ENCODE measurements around the gene EYS. TPM values are rescaled to one million over a fixed set of nuclear protein-coding genes. Genes with fewer than 3 reads are reported as not detected.

The EYS gene
- total and polyA plus RNA-seq, 2 donors from 2014 or later, result not detected

- Histone ChIP-seq H3K9ac (ENCODE audit: low read length in 3 of 3) (no peak overlapping the region), H3K27ac (ENCODE audit: low read depth in 2 of 2, low read length in 2 of 2) (no peak overlapping the region), H3K27me3 (ENCODE audit: control insufficient read depth, insufficient read depth, low read length) (no peaks in the 10 kb centered on the region), H3K4me1 (ENCODE audit: control insufficient read depth in 2 of 3, insufficient read depth in 2 of 3, low read depth in 1 of 3, low read length in 3 of 3) (no peaks in the 10 kb centered on the region), H3K4me3 (ENCODE audit: low read length in 3 of 3) (no peak overlapping the region), H3K36me3 (ENCODE audit: control insufficient read depth in 2 of 3, insufficient read depth in 3 of 3, low read length in 3 of 3) (no peaks in the 10 kb centered on the region), H3K9me3 (ENCODE audit: control insufficient read depth in 2 of 3, insufficient read depth in 1 of 3, low read length in 3 of 3) (peaks cover 0 to 3% (median 0%) of the 10 kb centered on the region in 3 donors)
- DNase-seq (peak in 1 of 5 donors; percentile 47), FAIRE-seq (no peak)
- TF ChIP-seq, protein P1, sequence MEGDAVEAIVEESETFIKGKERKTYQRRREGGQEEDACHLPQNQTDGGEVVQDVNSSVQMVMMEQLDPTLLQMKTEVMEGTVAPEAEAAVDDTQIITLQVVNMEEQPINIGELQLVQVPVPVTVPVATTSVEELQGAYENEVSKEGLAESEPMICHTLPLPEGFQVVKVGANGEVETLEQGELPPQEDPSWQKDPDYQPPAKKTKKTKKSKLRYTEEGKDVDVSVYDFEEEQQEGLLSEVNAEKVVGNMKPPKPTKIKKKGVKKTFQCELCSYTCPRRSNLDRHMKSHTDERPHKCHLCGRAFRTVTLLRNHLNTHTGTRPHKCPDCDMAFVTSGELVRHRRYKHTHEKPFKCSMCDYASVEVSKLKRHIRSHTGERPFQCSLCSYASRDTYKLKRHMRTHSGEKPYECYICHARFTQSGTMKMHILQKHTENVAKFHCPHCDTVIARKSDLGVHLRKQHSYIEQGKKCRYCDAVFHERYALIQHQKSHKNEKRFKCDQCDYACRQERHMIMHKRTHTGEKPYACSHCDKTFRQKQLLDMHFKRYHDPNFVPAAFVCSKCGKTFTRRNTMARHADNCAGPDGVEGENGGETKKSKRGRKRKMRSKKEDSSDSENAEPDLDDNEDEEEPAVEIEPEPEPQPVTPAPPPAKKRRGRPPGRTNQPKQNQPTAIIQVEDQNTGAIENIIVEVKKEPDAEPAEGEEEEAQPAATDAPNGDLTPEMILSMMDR (IDR thresholded peaks at IDR 0.05; ENCODE audit: borderline replicate concordance, extremely low read depth, insufficient read depth), result no peak
- intact Hi-C loops (cut with DNase I), result no loop called here
Observed at GRCh38 chr6:65088575-65088974, 618.5 kb downstream of the EYS start.

DNA sequence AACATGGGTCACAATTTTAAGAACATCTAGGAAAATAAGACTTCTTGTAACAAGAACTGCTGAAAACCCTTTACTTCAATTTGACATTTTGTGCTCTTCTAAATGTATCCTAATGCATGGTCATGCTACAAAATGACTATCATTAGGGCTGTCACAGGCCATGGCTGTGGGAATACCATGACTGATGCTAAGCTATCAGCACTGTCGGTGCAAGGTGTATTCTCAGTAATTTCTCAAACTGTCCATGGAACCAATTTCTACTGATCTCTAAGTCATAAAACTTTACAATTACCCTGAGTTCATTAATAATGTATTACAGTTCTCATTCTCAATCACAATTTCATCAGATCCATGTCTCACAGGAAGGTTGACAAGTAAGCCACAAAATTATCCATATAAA is 625.3 kb downstream of the EYS start:
- FAIRE-seq, result no peak
- Histone ChIP-seq H3K4me1 (ENCODE audit: control insufficient read depth in 2 of 3, insufficient read depth in 2 of 3, low read depth in 1 of 3, low read length in 3 of 3) (no peaks in the 10 kb centered on the region), H3K36me3 (ENCODE audit: control insufficient read depth in 2 of 3, insufficient read depth in 3 of 3, low read length in 3 of 3) (no peaks in the 10 kb centered on the region), H3K9ac (ENCODE audit: low read length in 3 of 3) (no peak overlapping the region), H3K4me3 (ENCODE audit: low read length in 3 of 3) (no peak overlapping the region), H3K27me3 (ENCODE audit: control insufficient read depth, insufficient read depth, low read length) (no peaks in the 10 kb centered on the region), H3K27ac (ENCODE audit: low read depth in 2 of 2, low read length in 2 of 2) (no peak overlapping the region), H3K9me3 (ENCODE audit: control insufficient read depth in 2 of 3, insufficient read depth in 1 of 3, low read length in 3 of 3) (no peaks in the 10 kb centered on the region)
- intact Hi-C loops (cut with DNase I), result no loop called here
- no peak for DNase-seq
- TF ChIP-seq, protein P1 (IDR thresholded peaks at IDR 0.05; ENCODE audit: borderline replicate concordance, extremely low read depth, insufficient read depth), result no peak

DNA sequence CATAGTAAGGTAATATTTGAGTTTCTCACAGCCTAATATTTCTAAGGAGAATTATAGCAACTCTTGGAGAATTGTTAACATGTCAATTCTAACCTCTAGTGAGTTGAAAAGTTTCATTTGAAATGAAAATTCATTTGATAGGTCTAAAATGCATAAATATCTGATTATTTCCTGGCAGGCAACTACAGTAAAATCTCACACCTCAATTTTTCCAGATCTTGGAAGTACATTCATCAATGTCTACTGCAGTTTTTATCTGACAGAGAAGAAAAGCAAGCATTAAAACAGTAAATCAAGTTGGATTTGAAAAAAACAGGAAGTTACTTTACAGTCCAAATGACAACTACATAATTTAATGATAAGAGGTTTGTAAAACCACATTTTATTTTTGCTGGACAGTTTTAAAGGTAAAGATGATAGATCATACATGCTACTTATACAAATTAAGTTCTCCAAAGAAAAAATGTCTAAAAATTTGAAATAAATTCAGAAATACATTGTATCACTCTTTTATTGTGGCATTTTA is 631.3 kb downstream of the EYS start:
- no peaks in the 10 kb centered on the region for H3K36me3 ChIP-seq (ENCODE audit: control insufficient read depth in 2 of 3, insufficient read depth in 3 of 3, low read length in 3 of 3)
- FAIRE-seq, result no peak
- no peaks in the 10 kb centered on the region for H3K4me1 ChIP-seq (ENCODE audit: control insufficient read depth in 2 of 3, insufficient read depth in 2 of 3, low read depth in 1 of 3, low read length in 3 of 3)

More for the DNA sequence above, 631.3 kb downstream of the EYS start:
- Histone ChIP-seq H3K9ac (ENCODE audit: low read length in 3 of 3) (no peak overlapping the region), H3K4me3 (ENCODE audit: low read length in 3 of 3) (no peak overlapping the region), H3K9me3 (ENCODE audit: control insufficient read depth in 2 of 3, insufficient read depth in 1 of 3, low read length in 3 of 3) (no peaks in the 10 kb centered on the region), H3K27me3 (ENCODE audit: control insufficient read depth, insufficient read depth, low read length) (no peaks in the 10 kb centered on the region), H3K27ac (ENCODE audit: low read depth in 2 of 2, low read length in 2 of 2) (no peak overlapping the region)
- DNase-seq, result no peak
- intact Hi-C loops (cut with DNase I), result no loop called here
- TF ChIP-seq, protein P1 (IDR thresholded peaks at IDR 0.05; ENCODE audit: borderline replicate concordance, extremely low read depth, insufficient read depth), result no peak

Measured in kidney (tissue), 14 donors.